ENCODE data around the gene KCNJ15.
A peak's percentile ranks its signal among the peaks of the same experiment; 100 is the strongest.
"Not testable (repeated sequence)": the region's sequence is repeated elsewhere in the genome, so short reads cannot be mapped to it uniquely, and the experiment has no call there.

The KCNJ15 gene

DNA sequence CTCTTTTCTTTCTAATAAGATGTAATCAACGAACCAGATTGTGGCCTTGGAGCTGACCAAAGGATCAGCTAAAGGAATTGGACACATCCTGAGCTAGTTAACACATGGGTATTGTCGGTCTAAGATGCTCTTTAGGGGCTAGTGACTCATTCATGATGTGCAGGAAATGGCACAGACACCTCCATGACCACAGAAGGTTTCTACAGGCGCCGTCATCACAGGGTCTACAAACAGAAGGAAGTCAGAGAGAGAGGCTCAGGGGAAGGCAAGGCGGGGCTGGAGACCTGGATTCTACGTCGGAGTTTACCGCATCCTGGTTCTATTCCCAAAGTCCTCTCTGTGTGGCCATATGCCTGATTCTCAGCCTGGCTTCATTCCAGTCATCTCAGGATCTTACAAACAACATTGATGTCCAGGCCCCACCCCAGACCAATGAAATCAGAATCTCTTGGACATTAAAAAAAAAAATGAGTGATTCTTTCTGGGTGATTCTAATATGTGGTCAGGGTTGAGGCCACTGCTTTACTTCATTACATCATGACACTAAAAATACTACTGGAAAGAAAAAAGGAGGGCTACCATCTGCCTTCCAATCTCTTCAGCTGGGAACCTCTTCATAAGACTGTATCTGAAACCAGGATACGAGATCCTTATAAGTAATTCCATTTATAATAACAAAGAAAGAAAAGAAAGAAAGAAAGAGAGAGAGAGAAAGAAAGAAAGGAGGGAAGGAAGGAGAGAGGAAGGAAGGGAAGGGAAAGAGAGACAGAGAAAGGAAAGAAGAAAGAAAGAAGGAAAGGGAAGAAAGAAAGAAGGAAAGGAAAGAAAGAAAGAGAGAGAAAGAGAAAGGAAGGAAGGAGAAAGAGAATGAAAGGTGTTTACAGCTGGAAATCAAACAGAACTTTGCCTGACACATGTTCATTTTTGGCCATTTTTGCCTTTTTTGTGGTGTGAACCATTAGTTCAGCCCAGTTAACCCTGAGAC, 11.6 kb upstream of the KCNJ15 start:
- DNase-seq (ENCODE audit: low read depth), result peak; percentile 52

DNA sequence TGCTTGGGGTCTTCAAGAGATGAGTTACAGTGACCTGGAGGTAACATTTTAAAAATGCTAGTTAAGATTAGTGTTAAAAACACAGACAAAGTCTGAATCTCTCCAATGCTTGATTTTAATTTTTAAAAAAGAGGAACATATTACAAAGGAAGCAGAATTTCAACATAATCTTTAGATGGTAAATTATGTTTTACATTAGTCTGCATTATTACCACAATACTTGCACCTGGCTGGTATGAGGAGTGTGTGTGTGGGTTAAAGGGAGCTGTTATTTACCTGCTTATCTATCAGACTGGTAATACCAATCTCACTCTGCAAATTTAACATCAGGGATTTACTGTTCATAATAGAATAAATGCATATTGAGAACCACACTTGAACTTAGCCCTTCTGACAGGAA, 10.3 kb upstream of the KCNJ15 start:
- no peak for DNase-seq (ENCODE audit: low read depth)

DNA sequence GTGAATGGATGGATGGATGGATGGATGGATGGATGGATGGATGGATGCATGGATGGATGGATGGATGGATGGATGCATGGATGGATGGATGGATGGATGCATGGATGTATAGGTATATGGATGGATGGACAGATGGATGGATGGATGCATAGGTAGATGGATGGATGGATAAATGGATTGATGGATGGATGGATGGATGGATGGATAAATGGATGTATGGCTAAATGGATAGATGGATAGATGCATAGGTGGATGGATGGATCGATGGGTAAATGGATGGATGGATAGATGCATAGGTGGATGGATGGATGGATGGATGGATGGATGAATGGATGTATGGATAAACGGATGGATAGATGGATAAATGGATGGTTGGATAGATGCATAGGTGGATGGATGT, 9.7 kb upstream of the KCNJ15 start:
- not testable (repeated sequence) for DNase-seq (ENCODE audit: low read depth)

DNA sequence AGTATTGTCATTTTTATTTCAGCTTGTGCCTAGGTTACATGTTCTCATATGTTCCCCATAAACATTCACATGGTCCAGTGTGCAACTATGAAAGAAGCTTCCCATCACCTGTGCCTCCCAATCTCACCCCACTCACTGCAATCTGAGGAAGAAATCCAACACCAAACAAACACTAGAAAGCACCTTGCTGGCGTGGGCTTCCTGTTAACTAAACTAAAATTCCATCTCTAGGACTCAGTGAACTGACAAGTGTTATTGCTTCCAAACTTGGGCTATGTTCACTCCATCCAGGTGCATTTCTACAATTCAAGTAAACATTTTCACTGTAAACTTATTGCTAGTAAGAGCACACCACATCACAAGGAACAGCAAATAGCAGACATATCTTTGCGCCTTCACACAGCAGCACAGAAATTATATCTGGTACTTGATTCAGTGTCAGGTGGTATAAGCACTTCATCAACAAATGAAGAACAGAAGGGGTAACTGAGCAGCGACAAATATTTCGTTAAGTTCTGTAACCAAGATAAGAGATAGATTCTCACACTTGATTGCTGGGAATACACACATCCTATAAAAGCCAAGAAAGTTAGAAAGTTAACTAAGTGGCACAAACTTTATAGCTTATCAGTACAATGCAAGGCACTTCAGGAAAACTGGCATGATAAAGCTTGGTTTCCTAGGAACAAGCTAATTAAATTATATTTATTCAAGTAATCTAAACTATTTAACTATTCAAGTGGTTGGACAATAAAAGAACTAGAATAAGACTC, 8.9 kb upstream of the KCNJ15 start:
- no peak for DNase-seq (ENCODE audit: low read depth)

DNA sequence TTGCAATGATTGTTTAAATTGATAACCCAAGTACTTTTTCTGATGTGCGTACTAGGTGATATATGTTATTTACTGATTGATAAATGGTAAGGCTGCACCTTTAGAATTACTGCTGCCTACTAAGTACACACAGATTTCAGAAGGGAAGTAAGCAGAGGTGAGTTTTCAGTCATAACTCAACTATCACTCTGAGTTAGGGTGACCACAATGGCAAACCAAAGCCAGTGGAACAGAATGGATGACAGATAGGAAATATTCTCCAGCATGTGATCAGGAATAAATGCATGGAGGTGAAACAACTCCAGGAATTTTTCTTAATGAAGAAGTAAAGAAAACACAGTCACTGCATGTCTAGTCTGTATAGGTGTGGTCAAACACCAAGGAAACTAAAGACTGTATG, 7.5 kb upstream of the KCNJ15 start:
- DNase-seq (ENCODE audit: low read depth), result no peak

DNA sequence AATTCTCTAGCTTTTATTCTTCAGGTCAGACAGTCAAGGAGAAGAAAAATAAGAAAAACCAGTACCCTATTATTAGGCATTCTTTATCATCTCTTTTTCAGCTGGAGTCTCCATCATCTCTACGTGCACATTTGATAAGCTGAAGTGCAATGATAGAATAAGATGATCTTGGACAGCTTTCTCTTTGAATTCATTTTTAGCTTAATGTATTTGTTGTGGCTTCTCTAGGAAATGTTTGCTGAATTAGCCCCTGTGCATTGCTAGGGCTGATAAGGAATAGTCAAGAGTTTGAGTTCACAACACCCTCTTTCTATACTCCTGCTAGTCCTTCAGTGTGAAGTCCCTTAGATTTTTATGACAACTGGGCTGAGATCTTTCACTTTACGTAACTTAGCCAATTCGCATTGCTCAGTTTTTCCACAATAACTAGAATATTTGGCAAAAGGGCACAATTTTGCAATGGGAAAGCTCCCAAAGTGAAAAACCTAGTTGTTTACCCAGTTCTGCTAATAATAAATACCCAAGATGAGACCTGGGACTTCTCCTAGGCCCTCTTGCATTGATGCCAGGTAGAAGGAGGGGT, 7.0 kb upstream of the KCNJ15 start:
- no peak for DNase-seq (ENCODE audit: low read depth)

DNA sequence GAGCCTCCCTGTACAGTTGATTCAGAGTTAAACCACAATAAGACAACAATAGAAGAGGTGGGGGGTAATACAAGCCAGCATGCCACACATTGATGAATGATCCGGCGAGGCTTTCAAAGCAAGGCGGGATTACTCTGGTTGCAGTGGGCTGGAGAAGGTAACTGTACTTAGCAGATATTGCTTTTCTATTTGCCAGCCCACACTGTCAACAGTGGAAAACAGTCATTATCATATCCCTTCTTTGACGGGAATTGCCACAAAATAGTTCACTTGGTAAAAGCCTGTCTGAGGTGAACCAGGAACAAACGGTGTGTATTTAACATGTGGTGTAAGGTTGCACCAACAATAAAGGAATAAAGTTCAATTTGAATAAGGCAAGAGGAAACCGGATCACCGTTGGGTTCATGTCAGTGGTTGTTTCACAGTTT, 5.8 kb upstream of the KCNJ15 start:
- DNase-seq (ENCODE audit: low read depth), result no peak

DNA sequence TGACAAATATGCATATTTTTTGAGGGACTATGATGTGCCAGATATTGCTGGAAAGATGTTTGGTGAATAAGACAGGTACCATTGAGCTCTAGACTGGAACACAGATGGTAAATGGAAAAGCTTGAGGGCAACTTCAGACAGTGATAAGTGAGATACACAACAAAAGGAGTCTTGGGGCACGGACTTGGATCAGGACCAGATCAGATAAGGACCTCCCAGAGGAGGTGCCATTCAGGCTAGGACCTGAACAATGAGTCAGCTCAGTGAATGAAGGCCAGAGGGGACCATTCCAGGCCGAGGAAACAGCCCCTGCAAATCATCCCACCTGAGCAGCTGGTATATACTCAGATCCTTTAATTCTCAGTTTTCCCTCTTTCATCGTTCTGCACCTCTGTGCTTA, 1.8 kb upstream of the KCNJ15 start:
- no peak for DNase-seq (ENCODE audit: low read depth)

DNA sequence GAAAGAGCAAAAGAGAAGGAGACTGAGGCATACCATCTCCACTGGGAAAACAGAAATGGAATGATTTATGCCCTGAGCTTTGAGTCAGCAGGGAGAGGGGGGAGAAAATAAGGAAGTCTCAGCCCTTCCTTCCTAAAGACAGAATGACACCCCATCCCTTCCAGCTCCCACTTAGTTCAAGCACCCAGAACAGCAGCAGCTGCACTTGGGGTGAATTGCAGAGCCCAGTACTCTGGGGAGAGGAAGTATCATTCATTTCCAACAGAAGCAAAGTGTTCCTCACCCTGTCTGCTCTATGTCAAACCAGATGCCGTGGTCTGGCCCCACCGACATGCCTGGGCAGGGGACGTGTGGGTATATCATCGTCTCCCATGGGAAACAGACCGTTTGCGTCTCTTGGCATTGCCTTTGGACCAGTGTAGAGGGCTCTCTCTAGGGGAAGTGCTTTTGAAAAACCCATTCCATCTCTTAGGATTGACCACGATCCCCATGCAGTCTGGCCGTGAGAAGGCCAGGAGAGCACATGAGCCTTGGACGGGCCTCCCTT, 1.1 kb upstream of the KCNJ15 start:
- no peak for DNase-seq (ENCODE audit: low read depth)

DNA sequence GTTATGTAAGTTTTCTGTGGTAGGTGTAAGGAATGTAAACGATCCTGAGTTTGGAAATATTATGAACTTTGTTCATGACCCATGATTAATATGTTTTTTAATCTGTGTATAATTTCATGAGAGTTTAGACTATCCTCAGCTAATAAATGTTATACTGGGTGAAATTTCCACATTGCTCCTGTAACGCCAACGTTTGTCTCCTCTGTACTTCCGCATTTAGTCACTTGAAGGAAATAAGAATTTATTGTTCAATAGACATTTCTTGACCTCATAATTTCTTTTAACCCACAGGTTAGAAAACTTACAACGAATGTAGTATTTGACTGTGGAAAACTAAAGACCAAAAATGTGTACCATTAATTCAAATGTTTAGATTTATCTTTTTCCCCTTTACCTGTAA, 876 bp downstream of the KCNJ15 start:
- no peak for DNase-seq (ENCODE audit: low read depth)

DNA sequence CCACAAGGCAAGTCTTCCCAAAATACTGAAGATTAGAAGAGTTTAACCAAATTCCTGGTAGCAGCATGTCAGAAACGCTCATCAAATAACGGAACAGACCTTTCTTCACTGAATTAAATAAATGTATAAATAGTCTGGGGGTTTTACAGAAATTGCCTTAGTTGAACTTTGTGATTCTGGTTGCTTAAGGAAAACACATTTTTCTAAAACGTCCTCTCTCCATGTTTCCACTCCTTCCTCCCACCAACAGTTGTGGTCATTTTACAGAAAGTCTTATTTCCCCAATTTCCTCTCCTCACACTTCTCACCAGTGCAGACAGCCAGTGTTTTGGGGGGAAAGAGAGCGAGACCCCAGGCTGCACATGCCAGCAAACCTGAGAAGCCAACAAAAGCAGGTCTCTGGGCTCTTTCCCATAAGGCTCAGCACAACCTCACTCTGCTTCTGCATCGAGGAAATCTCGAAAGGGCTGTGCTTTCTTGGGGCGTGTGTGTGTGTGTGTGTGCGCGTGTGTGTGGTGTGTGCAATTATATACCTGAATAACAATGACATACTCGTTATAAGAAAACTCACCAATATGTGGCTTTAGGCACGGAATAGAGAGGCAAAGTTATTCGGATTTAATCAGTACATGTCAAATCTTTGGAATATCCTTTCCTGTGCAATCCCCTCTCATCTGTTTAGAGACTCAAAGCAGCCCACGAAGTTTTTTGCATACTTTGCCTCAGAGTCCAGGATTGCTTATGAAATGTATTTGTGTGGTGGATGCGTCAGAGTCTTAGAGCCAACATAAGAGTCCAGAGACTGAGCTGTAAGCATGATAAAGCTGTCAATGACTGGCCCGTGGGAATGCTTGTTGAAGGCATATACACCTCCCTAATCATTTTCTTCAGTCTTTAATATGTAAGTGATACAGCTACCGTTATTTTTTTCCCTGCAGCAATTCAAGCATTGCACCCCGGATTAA, 2.0 kb downstream of the KCNJ15 start:
- no peak for DNase-seq (ENCODE audit: low read depth)

DNA sequence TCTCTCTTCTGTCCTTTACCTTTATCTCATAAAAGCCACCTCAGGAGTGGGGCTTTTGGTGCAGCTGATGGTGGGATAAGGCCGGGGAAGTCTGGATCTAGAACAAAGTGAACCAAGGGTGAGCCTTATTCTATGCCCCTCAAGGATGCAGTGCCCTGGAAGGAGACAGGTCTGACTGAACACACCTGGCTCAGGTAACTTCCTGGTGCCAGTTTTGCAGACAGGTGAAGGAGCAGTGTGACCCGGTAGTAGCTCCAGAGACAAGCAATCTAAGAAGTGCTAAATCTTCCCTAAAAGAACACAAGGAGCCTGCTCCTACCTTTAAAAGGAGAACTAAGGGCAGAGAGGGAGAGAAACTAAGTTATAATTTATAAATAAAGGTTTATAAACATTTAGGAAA, 2.9 kb downstream of the KCNJ15 start:
- no peak for DNase-seq (ENCODE audit: low read depth)

DNA sequence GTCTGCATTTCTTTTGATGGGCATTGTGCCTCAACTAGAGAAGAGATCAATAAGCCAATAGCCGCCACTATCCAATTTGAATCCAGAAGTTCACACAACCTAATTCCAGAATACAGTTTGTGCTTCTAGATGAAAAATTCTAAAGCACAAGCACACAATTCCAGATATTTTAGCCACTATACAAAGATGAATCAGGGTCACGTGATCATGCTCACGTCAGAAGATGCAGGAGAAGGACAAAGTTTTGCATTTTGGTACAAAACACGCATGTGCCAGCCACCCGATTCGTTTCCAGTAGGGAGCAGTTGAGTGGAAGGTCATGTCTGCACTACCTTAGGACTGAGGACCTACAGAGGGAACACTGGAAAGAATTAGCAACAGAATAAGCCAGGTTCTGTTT, 3.6 kb downstream of the KCNJ15 start:
- DNase-seq (ENCODE audit: low read depth), result no peak

DNA sequence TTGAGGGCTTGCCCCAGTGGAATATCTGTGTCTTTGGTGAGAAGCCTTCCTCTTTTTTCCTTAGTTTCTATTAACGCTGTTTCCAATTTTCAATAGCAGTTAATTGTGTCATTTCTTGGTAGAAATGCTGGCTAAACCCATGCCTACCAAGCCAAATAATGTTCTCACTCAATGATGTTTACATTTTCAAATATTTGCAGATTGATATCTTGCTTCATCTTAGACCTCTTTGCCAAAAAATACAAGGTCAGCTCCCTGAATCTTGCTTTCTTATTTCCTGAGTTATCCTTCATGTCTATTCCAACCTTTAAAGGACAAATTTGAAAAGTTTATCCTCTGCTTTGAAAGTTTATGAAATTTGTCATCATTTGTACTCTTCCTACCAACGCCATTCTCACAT, 5.1 kb downstream of the KCNJ15 start:
- DNase-seq (ENCODE audit: low read depth), result no peak

DNA sequence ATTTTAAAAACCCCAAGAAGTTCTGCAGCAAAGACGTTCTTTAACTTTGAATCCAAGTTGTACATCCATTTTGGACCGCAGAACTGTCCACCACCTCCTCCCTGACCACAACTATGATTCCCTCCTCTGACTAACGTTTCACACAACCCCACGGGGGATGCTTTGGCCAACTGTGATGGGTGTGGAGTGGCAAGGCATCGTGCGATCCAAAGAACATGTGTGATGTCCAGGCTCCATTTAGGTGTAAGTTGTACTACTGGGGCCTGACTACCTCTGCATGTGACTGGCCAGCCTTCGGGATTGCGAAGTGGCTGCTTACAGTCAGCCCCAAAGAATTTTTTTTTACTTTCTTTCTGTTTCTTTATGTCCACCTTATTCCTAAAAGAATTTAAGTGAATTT, 6.7 kb downstream of the KCNJ15 start:
- DNase-seq (ENCODE audit: low read depth), result no peak

DNA sequence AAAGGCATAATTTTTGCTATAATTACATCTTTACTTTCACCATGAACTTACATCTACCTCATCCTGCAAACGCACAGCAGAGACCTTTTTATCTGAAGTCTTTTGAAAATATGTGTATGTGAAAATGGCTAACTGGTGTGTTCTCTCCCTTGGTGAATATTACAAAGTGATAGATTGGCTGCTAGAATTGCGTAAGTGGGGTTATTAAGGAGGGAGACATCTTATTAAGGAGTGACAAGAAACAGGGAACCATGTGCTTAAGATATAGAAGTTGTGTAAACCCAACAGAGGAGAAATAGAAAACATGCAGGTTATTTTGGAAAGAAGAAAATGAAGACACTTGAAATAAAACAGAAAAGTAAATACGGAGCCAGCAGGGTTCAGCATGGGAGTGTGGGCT, 7.8 kb downstream of the KCNJ15 start:
- no peak for DNase-seq (ENCODE audit: low read depth)

DNA sequence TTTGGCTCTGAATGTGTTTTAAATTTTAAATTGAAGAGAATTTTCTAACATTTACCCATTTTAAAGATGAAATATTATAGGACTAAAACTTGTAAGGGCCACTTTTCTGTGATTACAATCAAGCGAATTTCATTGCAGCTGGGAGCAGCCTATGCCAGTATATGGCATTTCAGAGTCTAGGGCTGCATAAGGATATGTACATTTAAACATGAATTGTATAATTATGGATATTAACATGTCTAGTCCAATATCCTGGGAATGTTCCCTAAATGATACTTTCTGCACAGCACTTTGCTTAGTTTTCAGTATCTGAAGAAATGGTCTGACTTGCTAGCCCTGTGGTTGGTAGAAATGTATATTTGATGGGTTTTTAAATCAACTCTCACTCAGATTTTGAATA, 8.4 kb downstream of the KCNJ15 start:
- DNase-seq (ENCODE audit: low read depth), result no peak

DNA sequence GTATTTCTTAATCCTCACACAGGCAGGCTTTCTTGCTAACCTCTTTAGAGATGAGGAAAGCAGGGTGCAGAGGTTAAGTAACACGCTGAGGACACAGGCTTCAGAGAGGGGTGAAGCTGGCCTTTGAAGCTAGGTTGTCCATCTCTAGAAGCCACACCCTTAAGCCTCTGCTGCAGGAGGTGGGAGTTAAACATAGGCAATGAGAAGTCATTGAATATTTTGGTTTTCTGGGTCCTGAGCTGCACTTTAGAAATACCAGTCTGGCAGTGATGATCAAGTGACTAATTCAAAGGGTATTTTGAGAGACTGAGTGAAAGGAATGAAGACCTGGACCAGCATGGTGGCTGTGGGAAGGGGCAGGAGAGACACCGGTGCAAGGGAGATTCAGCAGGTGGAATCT, 9.9 kb downstream of the KCNJ15 start:
- DNase-seq (ENCODE audit: low read depth), result no peak

DNA sequence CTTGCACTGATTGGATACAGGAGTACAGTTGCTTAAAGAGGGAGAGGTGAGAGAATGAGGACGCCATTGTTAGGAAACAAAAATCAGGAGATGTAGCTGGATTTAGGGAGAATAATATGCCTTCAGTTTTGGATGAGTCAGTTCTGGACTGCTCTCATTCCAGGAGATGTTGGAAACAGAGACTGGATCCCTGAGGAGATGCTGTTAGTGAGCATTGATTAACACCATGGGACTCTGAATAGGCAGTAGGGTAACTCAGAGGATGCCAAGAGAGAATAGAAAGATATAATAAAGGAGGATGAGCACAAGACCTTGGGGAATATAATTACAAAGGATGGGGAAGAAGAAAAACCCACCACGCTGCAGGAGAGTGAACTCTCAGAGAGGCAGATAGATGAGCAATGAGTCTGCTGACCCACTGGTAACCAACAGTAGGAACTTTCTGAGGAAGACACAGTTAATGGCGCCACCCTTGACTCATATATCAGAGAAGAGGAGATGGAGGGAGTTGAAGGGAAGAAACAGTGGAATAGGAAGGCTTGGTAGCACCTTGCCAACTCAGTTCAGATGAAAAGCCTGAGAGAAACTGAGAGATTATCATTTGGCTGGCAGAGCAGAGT, 10.5 kb downstream of the KCNJ15 start:
- DNase-seq (ENCODE audit: low read depth), result no peak

DNA sequence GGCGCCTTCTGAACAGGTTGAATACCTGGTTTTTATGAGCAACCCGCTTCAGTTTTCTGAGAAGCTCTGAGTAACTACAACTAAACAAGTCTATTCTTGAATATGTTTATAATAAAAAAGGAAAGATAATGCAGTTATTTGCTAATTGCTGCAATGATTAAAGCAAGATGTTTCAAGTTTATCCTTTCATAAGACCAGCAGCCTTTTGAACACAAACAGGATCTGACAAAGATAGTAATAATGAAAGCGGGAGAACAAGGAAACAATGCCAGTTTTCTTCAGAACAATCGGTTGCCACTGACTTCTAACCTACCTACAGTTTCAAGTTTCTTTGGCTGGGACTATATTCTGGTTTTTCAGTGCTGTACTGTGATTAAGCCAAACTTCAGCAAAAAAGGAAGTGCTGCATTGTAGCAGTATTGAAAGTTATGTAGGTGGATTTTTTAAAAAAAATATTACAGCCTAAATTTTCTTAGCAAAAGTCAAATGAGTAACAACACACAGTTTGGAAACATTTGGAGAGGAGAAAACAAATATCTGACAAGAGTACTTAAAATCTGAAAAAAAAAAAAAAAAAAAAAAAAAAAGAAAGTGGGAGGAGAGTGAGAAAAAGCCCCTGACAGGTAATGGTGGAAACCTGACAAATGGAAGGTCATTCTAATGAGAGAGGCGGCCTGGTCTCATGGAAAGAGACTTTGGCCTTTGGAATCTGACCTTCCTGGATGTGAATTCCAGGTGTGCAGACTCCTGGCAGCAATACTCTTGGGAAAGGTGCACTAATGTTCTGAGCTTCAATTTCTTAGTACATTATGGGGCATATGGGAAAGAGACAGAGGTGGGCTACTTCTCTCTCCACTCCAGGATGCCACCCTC, 11.4 kb downstream of the KCNJ15 start:
- no peak for DNase-seq (ENCODE audit: low read depth)

Data from activated T-cell treated with anti-CD3 and anti-CD28 coated beads for 48 hours (primary cell).